Ishikawa (cell line): ENCODE data around the gene MIEF2.

Experiments
- CEBPB ChIP-seq: IDR thresholded peaks from 2 replicates; pipeline ENCODE4 v1.6.1; 2012
- EGR1 ChIP-seq: IDR thresholded peaks from 2 replicates; pipeline ENCODE4 v1.6.1; 2012
- FOXM1 ChIP-seq: IDR thresholded peaks from 2 replicates; pipeline ENCODE4 v1.6.1; 2012; ENCODE audit warnings: low read depth, borderline replicate concordance
- TAF1 ChIP-seq: IDR thresholded peaks from 2 replicates; pipeline ENCODE4 v1.6.1; 2012; ENCODE audit warnings: low read depth, mild to moderate bottlenecking
- TCF12 ChIP-seq: IDR thresholded peaks from 2 replicates; pipeline ENCODE4 v1.6.1; 2012; ENCODE audit warnings: low read depth
- TEAD4 ChIP-seq: IDR thresholded peaks from 2 replicates; pipeline ENCODE4 v1.6.1; 2012
- YY1 ChIP-seq: IDR thresholded peaks from 2 replicates; pipeline ENCODE4 v1.6.1; 2012; ENCODE audit warnings: low read depth
- TF ChIP-seq, protein P1 (sequence below): IDR thresholded peaks from 2 replicates; pipeline ENCODE4 v1.6.1; 2012
- TF ChIP-seq, protein P2 (sequence below): IDR thresholded peaks from 2 replicates; pipeline ENCODE4 v1.6.1; 2012; ENCODE audit warnings: low read depth, mild to moderate bottlenecking

DNA sequence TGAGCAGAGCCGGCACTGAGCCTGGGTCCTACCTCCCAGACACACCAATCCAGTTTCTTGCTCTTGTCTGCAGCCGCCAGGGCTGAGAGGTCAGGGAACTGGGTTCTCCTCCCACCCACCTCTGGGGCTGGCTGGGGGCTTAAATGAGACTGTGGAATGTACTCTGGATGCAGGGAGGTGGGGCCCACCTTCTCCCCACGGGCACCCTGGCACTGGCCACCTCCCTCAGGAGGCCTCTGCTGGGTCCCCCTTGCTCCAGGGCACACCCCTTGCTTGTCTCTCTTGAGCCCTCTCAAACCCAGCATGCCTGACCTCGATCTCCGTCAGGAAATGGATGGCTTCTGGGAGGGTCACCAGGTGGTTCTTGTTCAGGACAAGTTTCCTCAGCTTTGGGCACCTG is 8.3 kb upstream of the MIEF2 start:
- TF ChIP-seq TAF1 = no peak
- TF ChIP-seq TEAD4 = no peak
- TF ChIP-seq CEBPB = no peak
- no peak for TF ChIP-seq TCF12
- TF ChIP-seq FOXM1 = no peak
- TF ChIP-seq, protein P1, sequence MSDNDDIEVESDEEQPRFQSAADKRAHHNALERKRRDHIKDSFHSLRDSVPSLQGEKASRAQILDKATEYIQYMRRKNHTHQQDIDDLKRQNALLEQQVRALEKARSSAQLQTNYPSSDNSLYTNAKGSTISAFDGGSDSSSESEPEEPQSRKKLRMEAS = no peak
- no peak for TF ChIP-seq EGR1
- TF ChIP-seq, protein P2, sequence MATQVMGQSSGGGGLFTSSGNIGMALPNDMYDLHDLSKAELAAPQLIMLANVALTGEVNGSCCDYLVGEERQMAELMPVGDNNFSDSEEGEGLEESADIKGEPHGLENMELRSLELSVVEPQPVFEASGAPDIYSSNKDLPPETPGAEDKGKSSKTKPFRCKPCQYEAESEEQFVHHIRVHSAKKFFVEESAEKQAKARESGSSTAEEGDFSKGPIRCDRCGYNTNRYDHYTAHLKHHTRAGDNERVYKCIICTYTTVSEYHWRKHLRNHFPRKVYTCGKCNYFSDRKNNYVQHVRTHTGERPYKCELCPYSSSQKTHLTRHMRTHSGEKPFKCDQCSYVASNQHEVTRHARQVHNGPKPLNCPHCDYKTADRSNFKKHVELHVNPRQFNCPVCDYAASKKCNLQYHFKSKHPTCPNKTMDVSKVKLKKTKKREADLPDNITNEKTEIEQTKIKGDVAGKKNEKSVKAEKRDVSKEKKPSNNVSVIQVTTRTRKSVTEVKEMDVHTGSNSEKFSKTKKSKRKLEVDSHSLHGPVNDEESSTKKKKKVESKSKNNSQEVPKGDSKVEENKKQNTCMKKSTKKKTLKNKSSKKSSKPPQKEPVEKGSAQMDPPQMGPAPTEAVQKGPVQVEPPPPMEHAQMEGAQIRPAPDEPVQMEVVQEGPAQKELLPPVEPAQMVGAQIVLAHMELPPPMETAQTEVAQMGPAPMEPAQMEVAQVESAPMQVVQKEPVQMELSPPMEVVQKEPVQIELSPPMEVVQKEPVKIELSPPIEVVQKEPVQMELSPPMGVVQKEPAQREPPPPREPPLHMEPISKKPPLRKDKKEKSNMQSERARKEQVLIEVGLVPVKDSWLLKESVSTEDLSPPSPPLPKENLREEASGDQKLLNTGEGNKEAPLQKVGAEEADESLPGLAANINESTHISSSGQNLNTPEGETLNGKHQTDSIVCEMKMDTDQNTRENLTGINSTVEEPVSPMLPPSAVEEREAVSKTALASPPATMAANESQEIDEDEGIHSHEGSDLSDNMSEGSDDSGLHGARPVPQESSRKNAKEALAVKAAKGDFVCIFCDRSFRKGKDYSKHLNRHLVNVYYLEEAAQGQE = no peak
- no peak for TF ChIP-seq YY1
